ENCODE data around the gene MICA. TPM values are rescaled to one million over a fixed set of nuclear protein-coding genes. Genes with fewer than 3 reads are reported as not detected.

Gene MICA
- total RNA-seq, 4 donors from 2014 or later: 12.3 to 23.2 (median 15.3) TPM

DNA sequence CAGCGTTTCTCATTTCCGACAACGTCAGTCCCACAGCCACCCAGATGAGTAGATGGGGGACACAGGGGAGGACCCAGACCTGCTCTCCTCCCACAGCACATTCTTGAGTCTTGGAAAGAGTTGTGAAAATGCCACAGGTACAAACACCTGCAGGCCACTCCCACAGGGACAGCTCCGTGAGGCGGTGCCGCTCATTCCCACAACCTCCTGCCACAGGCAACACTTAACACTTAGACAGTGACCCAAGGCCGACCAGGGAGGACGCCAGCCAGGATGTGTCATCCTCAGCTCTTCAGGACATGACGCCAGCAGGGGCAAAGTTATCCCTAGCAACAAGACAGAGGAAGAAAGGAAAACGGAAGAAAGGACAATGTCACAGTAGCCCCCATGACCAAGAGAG lies 23.5 kb upstream of the MICA start:
- 39 to 56% methylated on average over 6 to 10 of the region's 10 CpGs for WGBS, 2 donors
- H3K36me3 ChIP-seq: no peaks in the 10 kb centered on the region
- H3K4me3 ChIP-seq (replicated peaks in 1 of 3): no peak overlapping the region
- no peaks in the 10 kb centered on the region for H3K9me3 ChIP-seq
- no peak for DNase-seq
- H3K27me3 ChIP-seq: no peaks in the 10 kb centered on the region
- intact Hi-C loops (cut with DNase I): no loop called here
- H3K27ac ChIP-seq: no peak overlapping the region
- no peaks in the 10 kb centered on the region for H3K4me1 ChIP-seq
- TF ChIP-seq, protein P1, sequence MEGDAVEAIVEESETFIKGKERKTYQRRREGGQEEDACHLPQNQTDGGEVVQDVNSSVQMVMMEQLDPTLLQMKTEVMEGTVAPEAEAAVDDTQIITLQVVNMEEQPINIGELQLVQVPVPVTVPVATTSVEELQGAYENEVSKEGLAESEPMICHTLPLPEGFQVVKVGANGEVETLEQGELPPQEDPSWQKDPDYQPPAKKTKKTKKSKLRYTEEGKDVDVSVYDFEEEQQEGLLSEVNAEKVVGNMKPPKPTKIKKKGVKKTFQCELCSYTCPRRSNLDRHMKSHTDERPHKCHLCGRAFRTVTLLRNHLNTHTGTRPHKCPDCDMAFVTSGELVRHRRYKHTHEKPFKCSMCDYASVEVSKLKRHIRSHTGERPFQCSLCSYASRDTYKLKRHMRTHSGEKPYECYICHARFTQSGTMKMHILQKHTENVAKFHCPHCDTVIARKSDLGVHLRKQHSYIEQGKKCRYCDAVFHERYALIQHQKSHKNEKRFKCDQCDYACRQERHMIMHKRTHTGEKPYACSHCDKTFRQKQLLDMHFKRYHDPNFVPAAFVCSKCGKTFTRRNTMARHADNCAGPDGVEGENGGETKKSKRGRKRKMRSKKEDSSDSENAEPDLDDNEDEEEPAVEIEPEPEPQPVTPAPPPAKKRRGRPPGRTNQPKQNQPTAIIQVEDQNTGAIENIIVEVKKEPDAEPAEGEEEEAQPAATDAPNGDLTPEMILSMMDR (IDR thresholded peaks at IDR 0.05): no peak
- TF ChIP-seq POLR2A (IDR thresholded peaks at IDR 0.05): no peak

DNA sequence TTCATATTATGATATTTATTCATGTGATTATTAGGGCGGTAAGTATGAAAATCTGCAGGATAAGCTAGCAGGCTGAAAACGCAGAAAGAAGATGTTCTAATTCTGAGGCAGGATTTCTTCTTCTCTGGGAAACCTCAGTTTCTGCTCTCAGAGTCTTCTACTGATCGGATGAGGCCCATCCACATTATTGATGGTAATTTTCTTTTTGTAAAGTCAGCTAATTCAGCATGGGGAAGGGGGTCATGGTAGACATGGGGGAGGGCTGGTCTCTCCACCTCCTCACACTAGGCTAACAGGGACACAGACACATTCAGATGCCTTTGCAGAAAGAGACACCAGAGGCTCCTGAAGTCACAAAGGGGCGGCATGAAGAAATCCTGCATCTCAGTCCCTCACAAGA lies 21.7 kb upstream of the MICA start:
- intact Hi-C loops (cut with DNase I): no loop called here
- Histone ChIP-seq H3K9me3 (no peaks in the 10 kb centered on the region), H3K36me3 (no peaks in the 10 kb centered on the region), H3K4me1 (no peaks in the 10 kb centered on the region), H3K27me3 (no peaks in the 10 kb centered on the region), H3K4me3 (replicated peaks in 1 of 3) (no peak overlapping the region), H3K27ac (no peak overlapping the region)
- no peak for DNase-seq
- WGBS, 2 donors: 59 to 80% methylated on average over 4 of the region's 4 CpGs
- no peak for TF ChIP-seq POLR2A (IDR thresholded peaks at IDR 0.05)
- TF ChIP-seq, protein P1 (IDR thresholded peaks at IDR 0.05): no peak

DNA sequence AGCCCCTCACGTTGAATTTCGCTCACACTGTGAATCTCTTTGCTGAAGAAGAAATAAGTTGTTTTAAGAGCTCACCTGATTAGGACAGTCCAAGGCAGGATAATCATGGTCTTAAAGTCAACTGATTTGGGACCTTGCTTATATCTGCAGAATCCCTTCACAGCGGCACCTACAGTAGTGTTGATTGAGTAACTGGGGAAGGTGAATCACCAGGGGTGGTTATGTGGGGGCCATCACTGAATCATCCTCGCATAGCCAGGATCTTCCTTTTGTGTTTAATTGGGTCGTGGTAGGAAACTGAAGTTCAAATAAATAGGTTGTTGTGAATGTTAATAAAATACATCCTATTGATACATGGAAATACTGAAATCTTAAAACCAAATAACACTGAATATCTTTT lies 20.2 kb upstream of the MICA start:
- no peaks in the 10 kb centered on the region for H3K27me3 ChIP-seq
- no peak for DNase-seq
- no peaks in the 10 kb centered on the region for H3K36me3 ChIP-seq
- intact Hi-C loops (cut with DNase I): no loop called here
- H3K4me3 ChIP-seq (replicated peaks in 1 of 3): no peak overlapping the region
- no peaks in the 10 kb centered on the region for H3K4me1 ChIP-seq
- TF ChIP-seq POLR2A (IDR thresholded peaks at IDR 0.05): no peak
- TF ChIP-seq, protein P1 (IDR thresholded peaks at IDR 0.05): no peak
- H3K27ac ChIP-seq: no peak overlapping the region
- no peaks in the 10 kb centered on the region for H3K9me3 ChIP-seq
- 65 to 79% methylated on average over 5 of the region's 5 CpGs for WGBS, 2 donors

DNA sequence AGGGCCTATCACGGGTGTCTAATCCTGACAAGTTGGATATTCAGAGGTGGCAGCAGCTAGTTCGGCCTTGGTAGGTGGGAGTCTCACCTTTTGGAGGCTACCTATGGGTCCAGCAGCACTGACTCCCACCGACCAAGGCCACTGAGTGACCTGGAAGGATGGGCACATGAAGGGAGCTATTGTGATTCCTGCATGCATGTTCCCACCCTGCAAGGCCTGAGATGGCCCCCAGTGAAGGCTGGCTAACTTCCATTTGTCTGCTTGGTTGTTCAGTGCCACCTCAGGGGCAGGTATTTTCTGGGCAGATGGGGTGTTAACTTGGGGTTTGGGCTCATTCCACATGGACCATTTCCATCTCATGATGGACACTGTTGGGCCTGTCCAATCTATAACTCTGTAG lies 18.4 kb upstream of the MICA start:
- Histone ChIP-seq H3K4me3 (replicated peaks in 1 of 3) (no peak overlapping the region), H3K36me3 (no peaks in the 10 kb centered on the region), H3K9me3 (no peaks in the 10 kb centered on the region), H3K27me3 (no peaks in the 10 kb centered on the region), H3K27ac (no peak overlapping the region), H3K4me1 (no peaks in the 10 kb centered on the region)
- no peak for TF ChIP-seq POLR2A (IDR thresholded peaks at IDR 0.05)
- TF ChIP-seq, protein P1 (IDR thresholded peaks at IDR 0.05): no peak
- intact Hi-C loops (cut with DNase I): no loop called here
- 85 to 89% methylated on average over 3 of the region's 3 CpGs for WGBS, 2 donors
- DNase-seq: no peak

DNA sequence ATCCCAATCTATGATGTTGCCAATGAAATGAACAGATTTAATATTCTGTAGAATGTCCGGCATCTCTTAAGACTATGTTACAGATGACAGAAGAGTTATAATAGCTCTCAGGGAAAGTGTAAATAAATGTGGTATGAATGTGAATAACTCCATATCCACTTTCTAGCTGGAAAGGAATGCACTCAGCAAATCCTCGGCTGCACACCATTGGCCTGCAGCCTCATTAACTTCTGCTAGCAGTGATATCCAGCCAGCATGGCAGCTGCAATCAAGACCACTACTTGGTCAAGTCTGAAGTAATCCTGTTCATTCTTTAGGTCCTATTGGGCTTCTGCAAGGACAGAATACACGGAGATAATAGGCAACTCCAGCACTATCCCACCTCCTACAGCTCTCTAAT lies 17.3 kb upstream of the MICA start:
- Histone ChIP-seq H3K36me3 (no peaks in the 10 kb centered on the region), H3K27me3 (no peaks in the 10 kb centered on the region), H3K9me3 (no peaks in the 10 kb centered on the region), H3K27ac (no peak overlapping the region), H3K4me1 (no peaks in the 10 kb centered on the region), H3K4me3 (replicated peaks in 1 of 3) (no peak overlapping the region)
- WGBS, 2 donors: 64 to 76% methylated on average over 3 of the region's 3 CpGs
- intact Hi-C loops (cut with DNase I): no loop called here
- no peak for TF ChIP-seq POLR2A (IDR thresholded peaks at IDR 0.05)
- TF ChIP-seq, protein P1 (IDR thresholded peaks at IDR 0.05): no peak
- no peak for DNase-seq
